SJCRH30 (cell line): ENCODE results near the gene TBC1D9B. TPM values are rescaled to one million over a fixed set of nuclear protein-coding genes. Genes with fewer than 3 reads are reported as not detected.
A peak's percentile ranks its signal among the peaks of the same experiment; 100 is the strongest.

Experiments used
- DNase-seq, 2 experiments: peaks; one replicate each; pipeline ENCODE4 v3.0.0-alpha.2; 2015 to 2020
- H3K27ac ChIP-seq: fragments of 250-450 bp; sonication (Bioruptor Pico); 2 replicates; pipeline ENCODE4 v1.5.1; 2020; ENCODE audit warnings: mild to moderate bottlenecking, moderate library complexity
- H3K27me3 ChIP-seq: fragments of 250-450 bp; sonication (Bioruptor Pico); 2 replicates; pipeline ENCODE4 v1.5.1; 2020; ENCODE audit warnings: mild to moderate bottlenecking, moderate library complexity
- H3K36me3 ChIP-seq: fragments of 250-450 bp; sonication (Bioruptor Pico); 2 replicates; pipeline ENCODE4 v1.5.1; 2020; ENCODE audit warnings: mild to moderate bottlenecking, moderate library complexity
- H3K4me1 ChIP-seq: fragments of 250-450 bp; sonication (Bioruptor Pico); 2 replicates; pipeline ENCODE4 v1.5.1; 2020; ENCODE audit warnings: mild to moderate bottlenecking, moderate library complexity
- H3K4me3 ChIP-seq: fragments of 250-450 bp; sonication (Bioruptor Pico); 2 replicates; pipeline ENCODE4 v1.5.1; 2020; ENCODE audit warnings: mild to moderate bottlenecking, moderate library complexity
- H3K9me3 ChIP-seq: fragments of 250-450 bp; sonication (Bioruptor Pico); replicated peaks from 2 replicates; pipeline ENCODE4 v1.5.1; 2020; ENCODE audit warnings: mild to moderate bottlenecking, moderate library complexity
- total RNA-seq: library from RNA; depleted of rRNA; stranded (reverse); fragments of >200 nt; shearing (Covaris generic); gene quantifications from 2 replicates; pipeline ENCODE4 v1.2.3, GENCODE V29; 2014

The TBC1D9B gene
- total RNA-seq, 1 experiment from 2014 or later = 37.0 TPM

DNA sequence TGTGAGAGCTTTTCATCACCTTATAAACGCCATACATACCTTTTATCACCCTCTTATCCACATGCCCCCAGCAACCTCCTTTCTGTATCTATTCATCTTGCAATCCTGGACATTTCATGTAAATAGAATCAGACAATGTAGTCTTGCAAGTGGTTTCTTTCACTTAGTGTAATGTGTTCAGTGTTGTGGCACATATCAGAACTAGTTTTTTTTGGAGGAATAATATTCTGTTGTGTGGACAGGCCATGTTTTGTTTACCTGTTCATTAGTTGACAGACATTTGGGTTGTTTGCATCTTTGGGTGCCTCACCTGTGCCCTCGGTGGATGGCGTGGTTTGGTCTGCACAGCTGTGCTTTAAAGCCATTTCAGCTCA, 85.7 kb downstream of the TBC1D9B start:
- no peak overlapping the region for H3K27ac ChIP-seq
- DNase-seq = no peak
- H3K36me3 ChIP-seq = peaks cover 32% of the 10 kb centered on the region
- no peaks in the 10 kb centered on the region for H3K27me3 ChIP-seq
- peak overlapping the region; percentile 95 for H3K4me3 ChIP-seq
- no peaks in the 10 kb centered on the region for H3K9me3 ChIP-seq
- H3K4me1 ChIP-seq = peaks cover 25% of the 10 kb centered on the region

DNA sequence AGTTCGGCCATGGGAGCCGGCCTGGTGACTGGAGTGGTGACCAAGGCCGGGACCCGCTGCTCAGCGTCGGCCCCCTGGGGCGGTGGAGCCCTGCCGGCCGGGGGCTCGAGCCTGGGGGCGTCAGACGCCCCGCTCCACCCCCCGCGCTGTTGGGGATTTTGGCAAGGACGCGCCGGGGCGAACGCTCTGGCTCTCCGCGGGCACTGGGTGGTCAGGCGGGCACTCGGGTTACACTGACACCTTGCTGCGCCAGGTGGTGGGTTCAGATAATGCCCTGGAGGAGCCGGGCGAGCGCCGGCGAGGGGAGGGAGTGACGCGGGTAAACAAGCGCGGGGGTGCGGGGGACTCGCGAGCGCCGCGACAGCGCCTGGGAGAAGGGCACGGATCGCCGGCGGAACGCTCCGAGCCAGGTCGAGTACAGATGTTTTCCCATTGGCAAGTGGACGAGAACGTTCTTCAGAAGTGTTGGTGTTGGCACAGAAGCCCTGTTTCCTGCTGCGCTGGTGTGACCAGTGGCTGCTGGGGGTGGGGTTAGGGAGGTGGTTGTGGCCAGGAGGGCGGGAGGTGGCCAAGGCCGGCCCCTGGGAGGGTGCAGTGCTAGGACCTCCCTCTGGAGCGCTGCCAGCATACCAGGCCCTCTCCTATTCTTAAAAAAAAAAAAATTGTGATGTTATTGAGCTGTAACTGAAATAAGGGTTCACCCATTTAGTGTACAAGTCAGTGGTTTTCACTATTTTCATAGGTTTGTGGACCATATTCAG, 86.2 kb downstream of the TBC1D9B start:
- DNase-seq = peak; percentile 93 to 94
- H3K4me3 ChIP-seq = peak overlapping the region; percentile 95
- H3K9me3 ChIP-seq = no peaks in the 10 kb centered on the region
- no peaks in the 10 kb centered on the region for H3K27me3 ChIP-seq
- peaks cover 26% of the 10 kb centered on the region for H3K36me3 ChIP-seq
- H3K4me1 ChIP-seq = peaks cover 25% of the 10 kb centered on the region
- peak overlapping the region; percentile 96 for H3K27ac ChIP-seq

DNA sequence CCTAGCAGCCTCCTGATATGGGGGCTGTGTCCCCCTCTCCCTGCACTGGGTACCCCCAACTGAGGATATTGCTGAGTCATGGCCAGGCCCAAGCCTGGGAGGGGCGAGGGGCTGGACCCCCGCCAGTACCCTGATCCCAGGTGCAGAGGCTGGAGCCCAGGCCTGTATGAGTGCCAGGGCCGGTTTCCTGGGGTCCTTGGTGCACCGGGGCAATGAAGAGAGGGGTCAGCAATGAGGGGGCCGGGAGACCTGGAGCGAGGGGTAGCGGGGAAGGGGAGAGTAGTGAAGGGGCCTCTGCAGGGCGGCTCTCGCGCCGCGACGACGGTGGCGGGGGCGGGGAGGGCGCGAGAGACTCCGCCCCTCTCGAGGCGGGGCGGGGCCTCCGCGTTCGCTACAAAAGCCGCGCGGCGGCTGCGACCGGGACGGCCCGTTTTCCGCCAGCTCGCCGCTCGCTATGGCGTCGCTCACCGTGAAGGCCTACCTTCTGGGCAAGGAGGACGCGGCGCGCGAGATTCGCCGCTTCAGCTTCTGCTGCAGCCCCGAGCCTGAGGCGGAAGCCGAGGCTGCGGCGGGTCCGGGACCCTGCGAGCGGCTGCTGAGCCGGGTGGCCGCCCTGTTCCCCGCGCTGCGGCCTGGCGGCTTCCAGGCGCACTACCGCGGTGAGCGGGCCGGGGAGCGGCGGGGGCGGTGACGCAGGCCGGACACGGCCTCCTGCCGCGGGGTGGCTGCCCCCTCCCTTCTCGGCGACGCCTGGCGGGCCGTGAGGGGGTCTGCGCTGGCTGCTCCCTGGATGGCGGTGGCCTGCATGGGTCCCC, 87.0 kb downstream of the TBC1D9B start, which contains the start of gene SQSTM1:
Gene SQSTM1, plus strand, starts transcription at position 423 of the 815 bp plus-strand sequence. Its CDS starts 32 bp downstream, at position 455.
- Histone ChIP-seq H3K27me3 (no peaks in the 10 kb centered on the region), H3K27ac (peak within 1 kb of the TSS; percentile 96), H3K9me3 (no peaks in the 10 kb centered on the region), H3K4me3 (peak within 1 kb of the TSS; percentile 95), H3K4me1 (peaks cover 25% of the 10 kb centered on the region), H3K36me3 (peaks cover 20% of the 10 kb centered on the region)
- peak; percentile 72 to 82 for DNase-seq

DNA sequence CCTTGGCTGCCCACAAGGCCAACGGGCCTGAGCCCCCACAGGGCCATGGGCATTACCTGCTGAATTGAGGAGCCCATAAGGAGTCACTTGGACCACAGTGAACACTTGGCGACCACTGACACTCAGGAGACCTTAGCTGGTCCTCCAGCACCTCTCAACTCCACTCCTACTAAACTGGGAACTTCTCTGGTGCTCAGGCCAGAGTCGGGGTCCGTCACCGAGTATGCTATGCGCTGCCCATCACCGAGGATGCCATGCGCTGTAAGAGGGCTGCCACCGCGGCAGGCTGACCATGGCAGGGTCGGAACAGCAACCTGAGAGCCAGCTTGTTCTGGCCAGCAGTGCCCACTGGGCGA, 87.6 kb downstream of the TBC1D9B start:
- H3K27me3 ChIP-seq = no peaks in the 10 kb centered on the region
- no peak for DNase-seq
- peak overlapping the region; percentile 96 for H3K27ac ChIP-seq
- peak overlapping the region; percentile 95 for H3K4me3 ChIP-seq
- no peaks in the 10 kb centered on the region for H3K9me3 ChIP-seq
- peaks cover 25% of the 10 kb centered on the region for H3K4me1 ChIP-seq
- H3K36me3 ChIP-seq = peaks cover 14% of the 10 kb centered on the region

DNA sequence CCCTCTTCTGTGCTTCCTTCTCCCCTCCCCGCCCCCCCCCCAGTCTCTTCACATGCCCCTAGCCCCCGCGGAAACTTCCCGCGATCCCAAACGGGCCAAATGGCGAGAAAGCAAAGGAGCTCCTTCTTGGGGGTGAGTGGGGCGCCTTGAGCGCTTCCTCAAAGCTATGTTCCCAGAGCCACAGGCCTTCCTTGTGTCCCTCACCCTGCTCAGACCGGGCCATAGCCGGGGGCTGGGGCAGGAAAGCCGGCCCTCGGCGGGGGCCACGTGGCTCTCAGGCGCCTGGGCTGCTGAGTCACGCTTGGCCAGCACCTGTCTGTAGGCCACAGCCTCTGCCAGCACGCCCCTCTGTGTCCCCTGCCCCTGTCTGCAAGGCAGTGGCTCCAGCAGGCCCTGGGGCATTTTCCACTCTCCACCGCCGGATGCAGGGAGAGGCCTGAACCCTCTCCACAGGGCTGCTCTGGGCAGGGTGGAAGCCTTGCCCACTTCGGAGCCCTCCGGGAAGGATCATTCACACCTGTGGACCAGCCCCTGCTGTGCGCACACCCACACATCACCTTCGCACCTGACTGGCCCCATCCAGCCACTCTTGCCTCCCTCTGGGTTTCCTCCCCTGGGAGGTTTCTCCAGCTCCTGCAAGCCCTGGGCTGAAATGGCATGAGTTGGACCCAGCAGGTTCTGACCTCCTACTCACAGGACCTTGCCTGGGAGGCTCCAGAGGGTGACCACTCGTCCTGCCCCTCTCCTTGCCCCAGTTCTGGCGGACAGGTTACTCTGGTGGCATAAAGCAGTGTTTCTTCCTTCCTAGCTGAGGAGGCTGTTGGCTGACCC, 88.2 kb downstream of the TBC1D9B start:
- Histone ChIP-seq H3K9me3 (no peaks in the 10 kb centered on the region), H3K27me3 (no peaks in the 10 kb centered on the region), H3K27ac (peak overlapping the region; percentile 96), H3K4me1 (peaks cover 25% of the 10 kb centered on the region), H3K36me3 (peaks cover 14% of the 10 kb centered on the region), H3K4me3 (peak overlapping the region; percentile 95)
- peak; percentile 91 to 95 for DNase-seq

DNA sequence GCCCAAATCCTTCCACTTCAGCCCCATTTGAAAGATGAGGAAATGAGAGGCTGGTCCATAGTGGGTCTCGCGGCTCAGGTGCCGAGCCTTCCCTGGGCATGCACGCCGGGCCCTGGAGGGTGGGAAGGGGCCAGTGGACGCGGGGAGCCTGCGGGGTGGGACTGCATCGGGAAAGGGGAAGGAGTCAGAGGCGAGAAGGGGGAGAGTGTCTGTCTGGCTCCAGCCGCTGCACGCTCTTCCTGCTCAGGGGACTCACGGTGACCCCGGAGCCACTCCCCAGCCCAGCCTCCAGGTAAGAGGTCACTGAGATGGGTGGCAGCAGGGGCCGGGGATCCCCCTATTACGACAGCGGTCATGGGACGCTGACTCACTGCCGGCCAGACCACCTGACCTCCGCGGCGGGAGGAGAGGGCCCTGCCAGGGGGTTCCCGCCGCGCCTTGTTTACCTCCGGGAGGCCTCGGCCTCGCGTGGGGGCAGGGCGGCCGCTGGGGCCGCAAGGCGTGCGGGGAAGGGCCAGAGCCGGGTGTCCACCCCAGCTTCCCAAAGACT, 88.9 kb downstream of the TBC1D9B start:
- peaks cover 25% of the 10 kb centered on the region for H3K4me1 ChIP-seq
- peak; percentile 85 to 89 for DNase-seq
- H3K27me3 ChIP-seq = no peaks in the 10 kb centered on the region
- no peaks in the 10 kb centered on the region for H3K9me3 ChIP-seq
- peaks cover 15% of the 10 kb centered on the region for H3K36me3 ChIP-seq
- H3K4me3 ChIP-seq = peak overlapping the region; percentile 95
- H3K27ac ChIP-seq = peak overlapping the region; percentile 96

DNA sequence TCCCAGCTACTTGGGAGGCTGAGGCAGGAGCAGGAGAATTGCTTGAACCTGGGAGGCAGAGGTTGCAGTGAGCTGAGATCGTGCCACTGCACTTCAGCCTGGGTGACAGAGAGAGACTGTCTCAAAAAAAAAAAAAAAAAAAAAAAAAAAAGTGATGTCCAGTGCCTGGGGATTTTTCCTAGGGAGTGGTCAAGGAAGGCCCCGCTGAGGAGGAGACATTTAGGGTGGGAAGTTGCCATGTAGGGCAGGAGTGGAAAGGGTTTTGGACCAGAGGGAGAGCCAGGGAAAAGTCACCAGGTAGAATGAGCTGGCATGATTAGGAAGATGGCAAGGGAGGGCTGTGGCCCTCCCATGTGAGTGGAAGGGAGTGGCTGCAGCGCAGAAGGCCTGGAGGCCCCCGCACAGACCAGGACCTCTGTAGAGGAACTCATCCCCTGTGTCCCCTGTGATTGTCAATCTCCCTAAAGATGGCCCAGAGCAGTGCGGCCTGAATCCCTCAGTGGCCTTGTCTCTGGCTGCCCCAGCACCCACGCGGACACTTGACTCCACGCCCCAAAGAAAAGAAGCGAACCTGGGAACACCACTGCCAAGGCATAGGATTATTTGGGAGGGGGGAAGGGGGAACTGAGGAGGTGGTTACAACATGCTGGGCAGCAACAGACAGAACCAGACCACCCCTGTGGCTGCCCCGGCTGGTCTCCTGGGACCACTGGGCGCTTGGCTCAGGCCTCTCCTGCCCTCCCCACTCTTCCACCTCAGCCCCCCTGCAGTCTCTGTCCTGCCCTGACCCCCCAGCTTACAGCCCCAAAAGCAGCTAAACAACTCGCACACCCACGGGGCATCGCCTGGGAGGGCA, 89.6 kb downstream of the TBC1D9B start:
- H3K4me3 ChIP-seq = peak overlapping the region; percentile 95
- peaks cover 25% of the 10 kb centered on the region for H3K4me1 ChIP-seq

DNA sequence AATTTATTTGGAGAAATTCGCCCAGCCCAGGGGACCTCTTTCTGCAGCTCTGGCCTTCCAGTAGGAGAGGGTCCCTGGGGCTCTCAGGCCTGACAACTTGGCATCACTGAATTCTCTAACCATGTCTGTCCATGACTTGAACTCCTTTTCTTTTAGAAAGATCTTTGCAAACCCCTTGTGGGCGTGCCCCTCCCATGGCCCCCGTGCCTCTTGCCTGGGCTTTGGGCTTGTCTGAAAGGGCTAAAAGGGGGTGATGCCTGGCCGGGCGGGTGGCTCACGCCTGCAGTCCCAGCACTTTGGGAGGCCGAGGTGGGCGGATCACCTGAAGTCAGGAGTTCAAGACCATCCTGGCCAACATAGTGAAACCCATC, 90.2 kb downstream of the TBC1D9B start:
- no peak overlapping the region for H3K4me3 ChIP-seq
- H3K27ac ChIP-seq = no peak overlapping the region
- no peaks in the 10 kb centered on the region for H3K27me3 ChIP-seq
- H3K4me1 ChIP-seq = peaks cover 24% of the 10 kb centered on the region
- peaks cover 21% of the 10 kb centered on the region for H3K36me3 ChIP-seq
- H3K9me3 ChIP-seq = no peaks in the 10 kb centered on the region
- no peak for DNase-seq

More for the DNA sequence above, 89.6 kb downstream of the TBC1D9B start:
- peak; percentile 54 to 67 for DNase-seq
- Histone ChIP-seq H3K27me3 (no peaks in the 10 kb centered on the region), H3K9me3 (no peaks in the 10 kb centered on the region), H3K36me3 (peaks cover 18% of the 10 kb centered on the region), H3K27ac (peak overlapping the region; percentile 96)

DNA sequence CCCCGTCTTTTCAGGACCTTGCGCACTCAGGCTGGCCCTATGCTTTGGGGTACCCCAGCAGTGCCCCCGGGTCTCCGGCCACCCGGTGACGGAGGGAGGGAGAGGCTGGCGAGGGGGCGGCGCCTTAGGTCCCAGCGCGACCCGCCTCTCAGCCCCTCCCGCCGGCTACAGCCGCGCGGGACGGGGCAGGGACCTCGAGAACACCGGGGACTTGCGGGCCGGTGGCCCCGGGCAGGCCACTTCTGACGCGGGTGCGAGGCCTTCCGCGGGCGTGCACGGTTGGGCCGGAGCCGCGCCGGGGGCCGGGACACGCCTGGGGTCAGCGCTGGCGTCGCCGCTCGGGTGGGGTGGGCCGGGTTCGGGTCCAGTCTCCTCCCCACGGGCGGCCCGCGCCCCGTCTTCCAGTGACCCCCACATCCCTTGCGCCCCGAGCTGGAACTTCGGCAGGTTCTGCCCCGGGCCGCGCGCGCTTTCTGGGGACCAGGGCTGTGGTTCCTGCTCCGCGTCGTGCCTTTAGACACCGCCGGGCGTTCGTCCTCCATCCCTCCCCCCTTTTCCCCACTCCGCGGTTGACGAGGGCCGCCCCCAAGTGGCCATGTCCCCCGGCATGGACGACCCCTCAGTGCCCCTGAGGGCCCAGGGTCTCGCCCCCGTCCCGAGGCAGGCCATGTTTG, 90.8 kb downstream of the TBC1D9B start:
- peaks cover 25% of the 10 kb centered on the region for H3K36me3 ChIP-seq
- H3K4me1 ChIP-seq = peaks cover 19% of the 10 kb centered on the region
- H3K4me3 ChIP-seq = no peak overlapping the region
- DNase-seq = no peak
- no peak overlapping the region for H3K27ac ChIP-seq
- H3K9me3 ChIP-seq = no peaks in the 10 kb centered on the region
- no peaks in the 10 kb centered on the region for H3K27me3 ChIP-seq

DNA sequence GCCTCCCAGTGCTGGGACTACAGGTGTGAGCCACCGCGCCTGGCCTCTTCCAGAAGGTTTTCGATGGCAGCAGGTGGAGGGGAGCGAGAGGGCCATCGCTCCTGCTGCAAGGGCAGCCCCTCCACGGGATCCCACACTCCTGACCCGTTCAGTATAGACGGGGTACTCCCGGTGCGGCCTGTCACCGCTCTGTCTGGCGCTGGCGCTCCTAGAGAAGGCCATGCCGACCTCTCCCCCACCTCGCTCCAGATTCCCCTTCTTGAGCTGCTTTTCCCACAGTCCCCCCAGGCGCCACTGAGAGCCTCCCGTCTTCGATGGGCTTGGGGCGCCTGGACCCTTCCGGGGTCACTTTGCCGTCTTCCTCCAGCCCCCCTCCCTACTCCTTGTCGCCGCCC, 91.3 kb downstream of the TBC1D9B start:
- H3K4me1 ChIP-seq = peaks cover 18% of the 10 kb centered on the region
- no peak for DNase-seq
- H3K27me3 ChIP-seq = no peaks in the 10 kb centered on the region
- no peak overlapping the region for H3K4me3 ChIP-seq
- H3K36me3 ChIP-seq = peaks cover 28% of the 10 kb centered on the region
- no peaks in the 10 kb centered on the region for H3K9me3 ChIP-seq
- H3K27ac ChIP-seq = no peak overlapping the region

DNA sequence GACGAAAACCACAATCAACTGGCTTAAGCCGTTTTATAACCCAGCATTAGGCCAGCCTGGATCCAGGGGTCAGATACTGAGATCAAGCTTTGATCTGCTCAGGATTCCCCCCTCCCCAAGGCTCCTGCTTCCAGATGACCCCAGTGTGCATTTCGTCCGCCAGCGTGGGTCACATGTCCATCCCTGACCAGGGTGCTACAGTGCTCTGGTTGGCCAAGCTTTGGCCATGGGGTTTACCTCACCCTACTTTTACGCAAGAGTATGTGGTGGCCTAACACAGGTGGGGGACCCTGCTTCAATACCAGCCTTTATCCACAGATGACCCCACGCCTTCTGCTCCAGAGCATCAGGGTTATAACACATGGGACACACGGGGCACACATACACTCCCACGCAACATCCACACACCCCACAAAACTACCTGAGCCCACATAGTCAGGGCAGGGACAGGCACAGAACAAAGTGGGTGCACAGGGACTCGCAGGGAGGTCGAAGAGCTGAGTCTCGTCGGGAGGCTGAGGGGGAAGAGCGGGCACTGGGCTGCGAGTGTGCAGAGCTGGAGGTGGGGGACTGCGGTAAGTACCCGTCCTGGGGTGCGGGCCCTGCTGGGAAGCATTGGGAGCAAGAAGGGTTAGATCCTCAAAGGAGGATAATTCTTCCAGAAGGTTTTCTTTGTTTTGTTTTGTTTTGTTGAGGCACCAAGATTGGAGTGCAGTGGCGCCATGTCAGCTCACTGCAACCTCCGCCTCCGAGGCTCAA, 92.0 kb downstream of the TBC1D9B start:
- Histone ChIP-seq H3K27me3 (no peaks in the 10 kb centered on the region), H3K4me1 (peaks cover 21% of the 10 kb centered on the region), H3K27ac (no peak overlapping the region), H3K36me3 (peaks cover 29% of the 10 kb centered on the region), H3K9me3 (no peaks in the 10 kb centered on the region), H3K4me3 (no peak overlapping the region)
- no peak for DNase-seq

DNA sequence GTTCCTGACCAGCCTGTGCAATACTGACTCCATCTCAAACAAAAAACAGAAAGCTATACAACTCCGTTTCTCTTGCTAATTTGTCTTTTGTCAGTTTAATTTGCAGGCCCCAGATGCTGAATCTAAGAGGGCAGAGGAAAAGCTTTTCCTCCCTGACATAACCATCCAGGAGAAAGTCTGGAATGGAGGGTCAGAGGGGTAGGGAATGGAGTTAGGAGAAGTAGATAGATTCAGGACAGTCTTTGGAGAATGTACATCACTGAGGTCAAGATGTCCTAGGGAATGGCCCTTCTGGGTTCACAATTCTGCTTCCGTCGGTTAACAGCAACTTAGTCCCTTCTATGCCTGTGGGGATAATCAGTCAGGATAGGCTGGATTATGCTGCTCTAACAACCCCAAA, 93.6 kb downstream of the TBC1D9B start:
- Histone ChIP-seq H3K27me3 (no peaks in the 10 kb centered on the region), H3K36me3 (peaks cover 29% of the 10 kb centered on the region)
- no peak for DNase-seq

More for the DNA sequence above, 93.6 kb downstream of the TBC1D9B start:
- Histone ChIP-seq H3K4me1 (peaks cover 11% of the 10 kb centered on the region), H3K4me3 (no peak overlapping the region), H3K9me3 (no peaks in the 10 kb centered on the region), H3K27ac (no peak overlapping the region)
